ENCODE data around the gene METTL9.
"Not testable (repeated sequence)": the region's sequence is repeated elsewhere in the genome, so short reads cannot be mapped to it uniquely, and the experiment has no call there.

Gene METTL9

DNA sequence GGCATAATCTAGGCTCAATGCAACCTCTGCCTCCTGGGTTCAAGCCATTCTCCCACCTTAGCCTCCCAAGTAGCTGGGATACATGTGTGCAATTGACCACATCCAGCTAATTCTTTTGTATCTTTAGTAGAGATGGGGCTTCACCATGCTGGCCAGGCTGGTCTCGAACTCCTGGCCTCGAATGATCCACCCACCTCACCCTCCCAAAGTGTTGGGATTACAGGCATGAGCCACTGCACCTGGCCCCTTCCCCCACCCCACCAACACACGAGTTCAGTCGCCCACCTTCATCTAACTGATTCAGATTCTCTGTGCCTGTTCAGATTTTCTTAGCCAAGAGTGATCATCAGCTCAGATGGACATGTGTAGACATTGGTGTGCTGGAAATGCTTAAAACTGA, 25.0 kb upstream of the METTL9 start:
- no peak for DNase-seq (ENCODE audit: low read depth)

DNA sequence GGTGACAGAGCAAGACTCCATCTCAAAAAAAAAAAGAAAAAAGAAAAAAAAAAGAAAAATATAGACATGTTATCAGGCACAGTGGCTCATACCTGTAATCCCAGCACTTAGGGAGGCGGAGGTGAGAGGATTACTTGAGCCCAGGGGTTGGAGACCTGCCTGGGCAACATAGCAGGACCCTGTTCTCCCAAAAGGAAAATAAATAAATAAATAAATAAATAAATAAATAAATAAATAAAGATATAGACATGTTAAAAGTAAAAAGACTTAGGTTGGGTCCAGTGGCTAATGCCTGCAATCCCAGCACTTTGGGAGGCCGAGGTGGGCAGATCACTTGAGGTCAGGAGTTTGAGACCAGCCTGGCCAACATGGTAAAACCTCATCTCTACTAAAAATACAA, 23.1 kb upstream of the METTL9 start:
- DNase-seq (ENCODE audit: low read depth): not testable (repeated sequence)

DNA sequence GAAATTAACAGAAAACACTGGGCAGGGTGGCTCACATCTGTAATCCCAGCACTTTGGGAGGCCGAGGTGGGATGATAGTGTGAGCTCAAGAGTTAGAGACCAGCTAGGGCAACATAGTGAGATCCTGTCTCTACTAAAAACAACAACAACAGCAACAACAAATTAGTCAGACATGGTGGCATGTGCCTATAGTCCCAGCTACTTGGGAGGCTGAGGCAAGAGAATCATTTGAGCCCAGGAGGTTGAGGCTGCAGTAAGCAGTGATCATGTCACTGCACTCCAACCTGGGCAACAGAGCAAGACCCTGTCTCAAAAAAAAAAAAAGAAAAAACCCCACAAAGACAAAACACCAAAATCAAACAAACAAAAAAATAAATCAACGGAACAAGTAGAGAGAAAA, 21.9 kb upstream of the METTL9 start:
- DNase-seq (ENCODE audit: low read depth): not testable (repeated sequence)

DNA sequence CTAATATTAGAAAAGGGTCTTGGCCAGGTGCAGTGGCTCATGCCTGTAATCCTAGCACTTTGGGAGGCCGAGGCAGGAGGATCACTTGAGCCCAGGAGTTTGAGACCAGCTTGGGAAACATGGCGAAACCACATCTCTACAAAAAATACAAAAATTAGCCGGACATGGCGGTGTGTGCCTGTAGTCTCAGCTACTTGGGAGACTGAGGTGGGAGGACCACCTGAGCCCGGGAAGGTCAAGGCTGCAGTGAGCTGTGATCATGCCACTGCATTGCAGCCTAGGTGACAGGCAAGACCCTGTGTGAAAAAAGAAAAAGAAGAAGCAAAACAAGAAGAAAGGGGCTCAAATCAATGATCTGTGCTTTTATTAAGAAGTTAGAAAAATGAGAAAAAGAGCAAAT, 21.1 kb upstream of the METTL9 start:
- DNase-seq (ENCODE audit: low read depth): not testable (repeated sequence)

DNA sequence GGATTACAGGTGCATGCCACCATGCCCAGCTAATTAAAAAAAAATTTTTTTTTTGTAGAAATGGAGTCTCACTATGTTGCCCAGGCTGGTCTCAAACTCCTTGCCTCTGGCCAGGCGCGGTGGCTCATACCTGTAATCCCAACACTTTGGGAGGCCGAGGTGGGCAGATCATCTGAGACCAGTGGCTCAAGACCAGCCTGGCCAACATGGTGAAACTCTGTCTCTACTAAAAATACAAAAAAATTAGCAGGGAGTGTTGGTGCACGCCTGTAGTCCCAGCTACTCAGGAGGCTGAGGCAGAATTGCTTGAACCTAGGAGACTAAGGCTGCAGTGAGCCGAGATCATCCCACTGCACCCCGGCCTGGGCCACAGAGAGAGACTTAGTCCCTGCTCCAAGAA, 19.2 kb upstream of the METTL9 start:
- DNase-seq (ENCODE audit: low read depth): not testable (repeated sequence)

DNA sequence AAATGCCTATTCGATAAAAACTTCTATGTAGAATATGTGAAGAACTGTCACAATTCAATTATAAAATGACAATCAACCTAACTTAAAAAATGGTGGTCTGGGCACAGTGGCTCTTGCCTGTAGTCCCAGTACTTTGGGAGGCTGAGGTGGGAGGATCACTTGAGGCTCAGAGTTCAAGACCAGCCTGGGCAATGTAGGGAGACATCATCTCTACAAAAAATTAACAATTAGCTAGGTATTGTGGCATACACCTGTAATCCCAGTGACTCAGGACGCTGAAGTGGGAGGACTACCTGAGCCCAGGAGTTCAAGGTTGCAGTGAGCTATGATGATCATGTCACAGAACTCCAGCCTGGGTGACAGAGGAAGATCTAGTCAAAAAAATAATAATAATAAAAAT, 18.6 kb upstream of the METTL9 start:
- no peak for DNase-seq (ENCODE audit: low read depth)

DNA sequence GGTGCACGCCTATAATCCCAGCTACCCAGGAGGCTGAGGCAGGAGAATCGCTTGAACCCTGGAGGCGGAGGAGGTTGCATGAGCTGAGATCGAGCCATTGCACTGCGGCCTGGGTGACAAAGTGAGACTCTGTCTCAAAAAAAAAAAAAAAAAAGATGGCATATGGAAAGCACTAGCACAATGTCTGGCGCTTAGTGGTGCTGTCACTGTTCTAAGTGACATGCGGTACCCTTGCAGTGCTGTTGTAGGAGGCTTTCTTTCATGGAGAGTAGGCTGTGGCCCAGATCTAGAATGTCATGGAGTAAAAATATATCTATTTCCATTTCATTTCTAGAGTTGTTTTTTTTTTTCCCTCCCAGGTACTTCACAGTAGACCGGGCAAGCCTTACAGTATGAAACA, 14.6 kb upstream of the METTL9 start:
- no peak for DNase-seq (ENCODE audit: low read depth)

DNA sequence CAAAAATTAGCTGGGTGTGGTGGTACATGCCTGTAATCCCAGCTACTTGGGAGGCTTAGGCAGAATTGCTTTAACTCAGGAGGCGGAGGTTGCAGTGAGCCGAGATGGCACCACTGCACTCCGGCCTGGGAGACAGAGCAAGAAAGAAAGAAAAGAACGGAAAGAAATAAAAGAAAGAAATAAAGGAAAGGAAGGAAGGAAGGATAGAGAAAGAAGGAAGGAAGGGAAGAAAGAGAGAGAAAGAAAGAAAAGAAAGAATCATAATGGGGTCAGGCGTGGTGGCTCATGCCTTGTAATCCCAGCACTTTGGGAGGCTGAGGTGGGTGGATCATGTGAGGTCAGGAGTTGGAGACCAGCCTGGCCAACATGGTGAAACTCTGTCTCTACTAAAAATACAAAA, 10.8 kb upstream of the METTL9 start:
- DNase-seq (ENCODE audit: low read depth): not testable (repeated sequence)

DNA sequence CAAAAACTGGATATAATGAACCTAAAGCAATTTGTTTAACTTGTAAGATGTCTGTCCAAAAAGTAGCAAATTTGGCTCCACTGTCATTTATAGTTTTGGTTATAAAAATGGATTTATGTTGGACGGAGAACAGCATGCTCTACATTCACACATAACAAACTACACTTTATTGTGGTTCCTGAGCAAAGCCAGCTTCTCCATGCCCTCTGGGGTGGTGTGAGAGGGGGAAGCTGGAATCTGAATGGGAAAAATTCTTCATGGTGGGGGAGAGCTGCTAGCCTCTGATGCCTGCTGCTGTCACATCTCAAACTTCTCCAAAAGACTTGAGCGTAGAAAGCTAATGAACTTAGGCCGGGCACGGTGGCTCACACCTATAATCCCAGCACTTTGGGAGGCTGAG, 9.8 kb upstream of the METTL9 start:
- no peak for DNase-seq (ENCODE audit: low read depth)

DNA sequence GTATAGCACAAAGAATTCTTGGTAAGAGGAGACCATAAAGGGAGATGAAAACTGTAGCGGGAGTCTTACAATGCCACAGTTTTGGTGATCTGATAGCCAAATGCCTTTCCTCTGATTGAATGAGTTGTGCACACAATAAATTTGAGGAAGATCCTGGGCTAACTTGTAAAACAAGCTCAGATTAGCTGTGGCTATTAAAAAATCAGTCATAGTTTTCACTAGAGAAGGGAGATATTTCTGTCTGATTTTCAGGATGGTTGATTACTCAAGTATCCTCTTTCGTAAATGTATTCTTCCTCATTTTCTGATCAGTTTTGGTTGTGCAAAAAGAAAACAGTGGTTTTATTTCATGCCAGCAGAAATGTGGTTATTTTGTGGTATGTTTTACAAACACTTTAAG, 9.1 kb upstream of the METTL9 start:
- no peak for DNase-seq (ENCODE audit: low read depth)

DNA sequence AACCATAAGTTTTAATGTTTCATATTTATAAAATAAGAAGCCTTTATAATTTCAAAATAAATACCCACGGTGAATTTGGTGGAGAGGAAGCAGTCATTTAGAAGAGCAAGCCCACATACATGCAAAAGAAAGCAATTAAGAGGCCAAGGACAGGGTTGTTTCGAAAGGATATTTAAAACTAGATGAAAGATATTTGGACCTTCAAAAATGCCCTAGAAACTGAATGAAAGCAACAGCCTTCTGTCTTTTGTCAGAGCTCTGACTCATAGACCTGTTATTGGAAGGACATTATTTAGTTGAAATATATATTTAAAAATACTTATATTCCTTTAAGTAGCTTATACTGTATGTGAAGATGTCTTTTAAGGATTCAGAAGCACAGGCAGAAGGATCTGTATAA, 8.6 kb upstream of the METTL9 start:
- no peak for DNase-seq (ENCODE audit: low read depth)

DNA sequence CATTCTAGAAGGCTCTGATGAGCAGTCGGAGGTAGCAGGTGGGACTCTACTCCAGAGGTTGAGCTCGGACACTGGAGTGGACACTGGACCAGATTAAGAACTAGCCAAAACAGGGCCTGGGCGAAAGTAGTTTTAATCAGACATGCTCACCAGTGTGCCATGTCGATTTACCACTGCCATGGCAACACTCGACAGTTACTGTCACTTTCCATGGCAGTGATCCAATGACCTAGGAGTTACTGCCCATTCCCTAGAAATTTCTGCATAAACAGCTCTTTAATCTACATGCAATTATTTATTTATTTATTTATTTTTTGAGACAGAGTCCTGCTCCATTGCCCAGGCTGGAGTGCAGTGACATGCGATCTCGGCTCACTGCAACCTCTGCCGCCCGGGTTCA, 7.2 kb upstream of the METTL9 start:
- no peak for DNase-seq (ENCODE audit: low read depth)

DNA sequence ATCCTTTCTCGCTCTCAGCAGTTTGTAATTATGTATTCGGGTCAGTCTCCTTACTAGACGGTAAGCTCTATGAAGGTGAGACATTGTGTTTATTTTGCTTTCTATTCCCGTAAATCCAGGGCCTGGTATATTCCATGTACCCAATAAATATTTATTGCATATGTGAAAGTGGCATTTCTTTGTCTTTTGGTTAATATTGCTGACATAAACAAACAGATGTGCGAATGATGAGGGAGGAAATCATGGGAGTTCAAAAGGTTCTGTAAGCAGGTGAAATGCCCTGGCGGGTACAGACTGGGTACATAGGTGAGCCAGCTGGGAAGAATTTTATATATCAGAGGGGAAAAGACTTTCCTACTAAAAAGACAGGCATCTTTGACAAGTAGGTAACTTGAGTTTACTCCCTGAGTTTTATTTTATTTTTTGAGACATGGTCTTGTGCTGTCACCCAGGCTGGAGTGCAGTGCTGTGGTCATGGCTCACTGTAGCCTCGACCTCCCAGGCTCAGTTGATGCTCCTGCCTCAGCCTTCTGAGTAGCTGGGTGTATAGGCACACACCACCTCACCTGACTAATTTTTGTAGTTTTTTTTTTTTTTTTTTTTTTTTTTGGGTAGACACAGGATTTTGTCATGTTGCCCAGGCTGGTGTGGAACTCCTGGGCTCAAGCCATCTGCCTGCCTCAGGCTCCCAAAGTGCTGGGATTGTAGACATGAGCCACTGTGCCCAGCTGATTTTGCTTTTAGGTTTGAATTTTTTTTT, 5.7 kb upstream of the METTL9 start:
- no peak for DNase-seq (ENCODE audit: low read depth)

DNA sequence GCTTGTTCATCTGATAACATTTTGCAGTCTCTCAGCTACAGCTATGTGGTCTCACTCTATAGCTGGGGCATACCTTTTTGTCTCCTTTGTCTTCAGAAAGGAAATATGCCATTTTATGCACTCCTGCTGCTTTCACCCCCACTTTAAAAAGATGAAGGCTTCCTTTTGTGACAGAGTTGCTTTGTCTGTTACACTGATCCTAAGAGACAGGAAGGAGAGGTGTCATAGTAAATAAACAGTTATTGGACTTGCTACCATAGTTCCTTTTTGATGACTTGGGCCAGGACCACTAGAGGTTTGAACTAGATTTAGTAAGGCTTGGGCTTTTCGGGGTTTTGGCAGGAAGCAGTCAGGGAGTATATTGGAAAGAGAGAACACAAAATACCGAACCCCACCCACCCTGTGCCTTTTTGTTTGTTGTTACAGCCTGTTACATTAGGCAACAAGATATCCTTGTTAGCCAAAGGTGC, 1.8 kb upstream of the METTL9 start:
- no peak for DNase-seq (ENCODE audit: low read depth)

DNA sequence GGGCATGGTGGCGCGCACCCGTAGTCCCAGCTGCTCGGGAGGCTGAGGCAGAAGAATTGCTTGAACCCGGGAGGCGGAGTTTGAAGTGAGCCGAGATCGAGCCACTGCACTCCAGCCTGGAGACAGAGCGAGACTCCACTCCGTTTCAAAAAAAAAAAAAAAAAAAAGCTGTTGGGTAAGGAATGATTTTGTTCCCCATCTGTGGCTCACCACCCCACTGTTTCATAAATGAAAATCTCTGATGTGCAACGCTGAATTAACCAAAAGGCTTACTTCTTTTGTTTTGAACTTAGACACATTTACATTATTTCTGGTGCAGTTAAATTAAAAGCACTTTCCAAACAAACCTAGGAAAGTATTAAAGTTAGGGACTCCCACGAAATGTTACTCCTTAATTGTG, 1.2 kb upstream of the METTL9 start:
- DNase-seq (ENCODE audit: low read depth): no peak

DNA sequence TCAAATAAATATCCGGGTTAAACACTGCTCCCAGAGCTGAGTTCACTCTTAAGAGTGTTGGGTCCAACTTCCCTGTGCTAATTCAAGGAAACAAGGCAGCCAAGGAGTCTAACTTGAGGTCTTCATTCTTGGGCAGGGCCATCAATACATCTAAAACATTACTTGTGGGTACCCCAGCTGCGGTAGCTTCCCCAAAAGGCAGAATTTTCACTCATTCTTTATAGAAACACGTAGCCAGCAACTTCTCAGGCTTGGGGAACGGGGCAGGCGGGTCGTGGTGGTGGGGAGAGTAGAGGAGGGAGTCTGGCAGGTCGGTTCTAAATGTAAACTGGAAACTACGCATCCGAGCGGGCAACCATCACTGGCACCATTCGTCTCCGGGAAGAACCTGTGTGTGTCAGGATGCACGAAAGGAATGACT, 666 bp upstream of the METTL9 start:
- no peak for DNase-seq (ENCODE audit: low read depth)

DNA sequence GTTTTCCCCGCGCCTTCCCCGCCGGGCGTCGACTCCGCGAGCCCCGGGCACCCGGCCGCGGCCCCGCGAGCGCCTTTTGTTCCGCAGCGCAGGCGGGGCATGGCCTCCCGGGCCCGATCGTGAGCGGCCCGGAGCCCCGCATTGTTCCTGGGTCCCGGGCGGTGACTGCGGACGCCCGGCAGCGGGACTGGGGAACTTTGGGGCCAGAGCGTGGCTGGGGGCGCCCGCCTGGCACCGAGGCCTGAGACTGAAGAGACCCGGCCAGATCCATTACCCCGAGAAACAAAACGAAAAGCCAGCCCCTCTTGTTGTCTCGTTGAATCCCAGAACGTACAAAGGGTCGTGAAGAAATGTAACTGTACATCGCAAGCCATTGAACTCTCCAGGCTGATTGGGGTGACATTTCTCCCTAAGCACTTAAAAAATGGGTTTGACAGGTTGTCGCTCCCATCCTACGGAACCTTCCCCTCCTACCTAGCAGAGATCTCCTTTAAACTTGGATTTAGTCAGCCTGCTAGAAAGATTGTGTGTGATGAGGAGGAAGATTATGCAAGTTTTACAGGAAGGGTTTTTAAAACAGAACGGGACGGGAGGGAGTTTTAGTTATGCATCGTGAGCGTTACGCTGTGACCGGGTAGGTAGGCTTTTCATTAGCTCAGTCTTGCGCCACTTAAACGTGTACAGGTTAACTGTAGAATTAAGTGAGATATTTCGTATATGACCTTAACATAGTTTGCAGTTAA, 825 bp downstream of the METTL9 start:
- no peak for DNase-seq (ENCODE audit: low read depth)

DNA sequence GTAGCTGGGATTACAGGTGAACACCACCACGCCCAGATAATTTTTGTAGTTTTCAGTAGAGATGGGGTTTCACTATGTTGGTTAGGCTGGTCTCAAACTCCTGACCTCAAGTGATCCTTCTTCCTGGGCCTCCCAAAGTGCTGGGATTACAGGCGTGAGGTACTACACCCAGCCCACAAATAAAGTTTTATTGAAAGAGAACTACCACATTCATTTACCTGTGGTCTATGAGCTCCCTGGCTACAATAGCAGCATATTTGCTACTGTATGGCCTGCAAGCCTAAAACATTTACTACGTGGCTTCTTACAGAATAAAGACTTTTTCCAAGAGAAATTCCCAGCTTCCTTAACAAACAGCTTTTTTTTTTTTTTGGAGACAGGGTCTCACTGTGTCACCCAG, 3.4 kb downstream of the METTL9 start:
- DNase-seq (ENCODE audit: low read depth): no peak

DNA sequence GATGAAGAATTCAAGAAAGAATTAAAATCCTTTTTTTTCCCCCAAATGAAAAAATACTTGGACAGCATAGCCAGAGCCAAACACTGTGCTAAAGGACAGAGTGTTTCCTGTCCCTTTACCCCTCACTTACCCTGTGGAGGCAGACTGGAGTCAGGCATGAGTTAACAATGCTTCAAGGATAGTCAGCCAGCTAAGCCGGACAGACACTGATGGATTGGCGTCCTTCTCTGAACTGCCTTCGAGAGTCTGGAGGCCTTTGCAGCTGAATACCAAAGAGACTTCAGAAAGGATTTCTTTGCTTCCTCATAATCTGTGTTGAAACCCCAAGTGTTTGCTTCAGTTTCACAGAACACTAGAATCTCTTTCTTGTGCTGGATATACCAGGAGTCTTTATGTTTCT, 4.6 kb downstream of the METTL9 start:
- DNase-seq (ENCODE audit: low read depth): no peak

DNA sequence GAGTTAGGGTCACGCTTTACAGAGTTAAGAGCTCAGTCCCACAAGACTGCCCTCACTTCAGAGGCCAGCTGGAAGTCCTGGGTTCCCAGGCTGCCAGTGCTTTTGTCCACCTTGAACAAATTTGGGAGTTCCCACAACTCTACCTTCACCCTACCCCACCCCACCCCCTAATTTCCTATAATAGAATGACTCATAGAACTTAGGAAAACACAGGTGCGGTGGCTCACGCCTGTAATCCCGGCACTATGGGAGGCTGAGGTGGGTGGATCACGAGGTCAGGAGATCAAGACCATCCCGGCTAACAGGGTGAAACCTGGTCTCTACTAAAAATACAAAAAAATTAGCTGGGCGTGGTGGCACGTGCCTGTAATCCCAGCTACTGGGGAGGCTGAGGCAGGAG, 6.5 kb downstream of the METTL9 start:
- DNase-seq (ENCODE audit: low read depth): not testable (repeated sequence)

DNA sequence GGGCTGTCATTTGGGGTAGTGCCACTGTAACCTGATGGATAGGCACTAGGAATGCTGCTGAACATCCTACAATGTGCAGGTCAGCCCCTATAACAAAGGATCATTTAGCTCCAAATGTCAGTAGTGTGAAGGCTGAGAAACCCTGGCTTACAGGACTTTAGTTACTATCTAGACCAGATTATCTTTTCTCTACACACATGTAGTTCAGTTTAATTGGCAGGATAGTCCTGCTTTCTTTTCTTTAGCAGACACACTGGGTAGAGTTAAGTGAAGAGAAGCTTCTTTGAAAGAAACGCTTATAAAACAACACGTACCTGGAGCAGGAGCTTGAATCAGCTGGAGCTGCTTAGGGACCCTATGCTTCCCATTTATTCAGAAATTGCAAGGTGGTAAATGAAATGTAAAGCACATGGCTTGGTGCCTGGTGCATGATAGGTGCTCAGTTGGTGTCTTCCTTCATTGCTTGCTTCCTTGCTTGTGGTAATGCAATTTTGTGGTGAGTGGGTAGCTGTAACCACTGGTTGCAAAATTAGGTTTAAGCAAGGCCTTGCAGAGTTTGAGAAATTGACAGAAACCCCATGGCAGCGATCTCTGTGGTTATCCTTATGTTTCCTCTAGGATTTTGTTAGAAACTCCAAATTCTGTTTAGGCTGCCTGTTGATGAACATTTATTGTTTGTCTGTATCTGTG, 9.4 kb downstream of the METTL9 start:
- DNase-seq (ENCODE audit: low read depth): no peak

DNA sequence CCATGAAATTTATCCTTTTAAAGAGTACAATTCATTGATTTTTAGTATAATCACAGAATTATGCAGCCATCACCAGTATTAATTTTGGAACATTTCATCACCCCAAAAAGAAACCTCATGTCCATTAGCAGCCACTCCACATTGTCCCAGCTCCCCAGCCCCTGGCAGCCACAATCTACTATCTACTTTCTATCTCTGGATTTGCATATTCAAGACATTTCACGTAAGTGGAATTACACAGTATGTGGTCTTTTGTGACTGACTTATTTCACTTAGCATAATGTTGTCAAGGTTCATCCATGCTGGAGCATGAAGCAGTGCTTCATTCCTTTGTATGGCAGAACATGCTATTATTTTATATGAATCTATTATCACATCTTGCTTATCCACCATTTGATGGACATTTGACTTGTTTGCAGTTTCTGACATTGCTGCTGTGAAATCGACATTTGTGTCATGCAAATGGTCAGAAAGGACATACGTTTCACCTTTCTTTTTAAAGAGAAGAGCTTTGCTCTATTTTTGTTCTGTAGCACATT, 10.7 kb downstream of the METTL9 start:
- no peak for DNase-seq (ENCODE audit: low read depth)

DNA sequence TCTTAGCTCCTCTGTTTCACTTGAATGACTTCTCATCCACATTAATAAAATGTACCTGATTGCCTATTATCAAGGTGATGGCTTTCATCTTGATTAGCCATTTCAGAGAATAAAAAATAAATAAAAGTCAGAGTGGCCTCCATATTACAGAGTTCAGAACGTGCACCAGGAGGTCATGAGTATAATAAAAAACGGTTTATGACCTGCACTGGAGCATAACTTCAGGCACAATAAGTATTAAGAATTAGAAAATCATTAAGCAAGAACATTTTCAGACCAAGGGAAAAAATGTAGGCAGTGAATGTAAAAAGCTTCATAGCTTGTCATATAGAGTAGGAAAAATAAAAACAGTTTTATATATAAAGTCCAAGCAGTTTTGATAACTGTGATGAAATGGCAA, 11.4 kb downstream of the METTL9 start:
- DNase-seq (ENCODE audit: low read depth): no peak

Data from HS-5 (cell line).